ENCODE measurements around the gene SH3TC1. TPM values are rescaled to one million over a fixed set of nuclear protein-coding genes. Genes with fewer than 3 reads are reported as not detected.
A peak's percentile ranks its signal among the peaks of the same experiment; 100 is the strongest.

Gene SH3TC1
- total RNA-seq, 5 donors from 2014 or later (not counting 1 experiment from before 2014, with no cell fraction given), result 24.6 to 103 (median 40.3) TPM

DNA sequence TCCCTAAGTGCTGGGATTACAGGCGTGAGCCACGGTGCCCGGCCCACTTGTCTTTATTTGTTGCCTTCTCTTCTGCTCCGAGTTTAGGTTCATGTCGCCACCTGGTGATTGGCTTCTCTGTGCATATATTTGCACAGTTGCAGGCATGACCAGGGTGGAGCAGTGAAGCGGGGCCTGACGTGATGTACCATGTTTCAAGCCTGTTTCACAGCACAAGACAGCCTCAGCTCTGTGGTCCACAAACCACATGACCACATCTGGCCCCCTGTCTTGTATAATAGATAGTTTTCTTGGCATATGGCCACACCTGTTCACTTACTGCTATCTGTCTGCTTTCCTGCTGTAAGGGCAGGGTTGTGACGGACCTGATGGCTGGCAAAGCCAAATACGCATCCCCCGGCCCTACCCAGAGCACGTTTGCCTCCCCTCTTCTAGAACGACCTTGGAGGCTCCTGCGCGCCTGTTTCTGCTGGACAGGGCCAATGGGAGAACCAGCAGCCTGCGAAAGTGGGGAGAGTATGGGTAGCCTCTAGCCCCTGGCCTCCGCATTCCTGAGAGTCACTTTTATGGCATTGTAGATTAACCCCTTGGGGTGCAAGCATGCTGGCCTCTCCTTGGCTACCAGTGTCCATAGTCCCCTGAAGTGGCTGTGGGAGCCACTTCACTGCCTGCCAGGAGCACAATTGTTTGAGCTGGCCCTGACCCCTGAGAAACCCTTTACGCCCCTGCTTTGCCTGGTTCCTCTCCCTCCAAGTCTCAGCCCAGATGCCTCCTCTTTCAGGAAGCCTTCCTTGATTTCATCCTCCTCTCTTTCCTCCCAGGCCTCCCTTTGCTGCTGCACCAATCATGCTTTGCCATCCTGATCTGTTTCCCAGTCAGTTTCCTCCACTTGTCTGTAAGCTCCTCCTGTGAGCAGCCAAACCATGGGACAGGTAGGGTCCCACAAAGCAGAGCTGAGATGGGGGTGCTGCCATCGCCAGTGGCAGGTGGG, 6.0 kb upstream of the SH3TC1 start:
- ChIA-PET CTCF (interaction anchor here in 1 of 2 donors (1.0 kb wide), 1 partner anchor 16 kb away, joined by 3 read pairs; no protein-coding TSS in a partner anchor), POLR2A (no interaction called here)
- peak in 27 of 35 experiments; percentile 4 to 53 (median 29) for DNase-seq
- Histone ChIP-seq H3K27ac (ENCODE audit: low read length) (no peak overlapping the region), H3K36me3 (ENCODE audit: control insufficient read depth in 2 of 2, extremely low read depth in 1 of 2, insufficient read depth in 1 of 2, low read length in 1 of 2) (no peaks in the 10 kb centered on the region), H3K4me1 (ENCODE audit: control insufficient read depth in 1 of 2, extremely low read depth in 1 of 2, insufficient read depth in 2 of 2, low read length in 2 of 2) (peaks cover 0 to 6% of the 10 kb centered on the region in 2 experiments), H3K27me3 (replicated peaks in 1 of 2; ENCODE audit: control insufficient read depth in 2 of 2, extremely low read depth in 1 of 2, insufficient read depth in 2 of 2, low read length in 1 of 2) (peaks cover 0 to 20% of the 10 kb centered on the region in 2 experiments), H3K9me3 (no peaks in the 10 kb centered on the region), H3K4me3 (ENCODE audit: control insufficient read depth in 1 of 2, extremely low read depth in 1 of 2, low read length in 1 of 2) (no peak overlapping the region)
- Mint-ChIP-seq H3K27me3 (no peaks in the 10 kb centered on the region), H3K9me3 (no peaks in the 10 kb centered on the region), H3K27ac (no peak overlapping the region), H3K4me1 (peaks cover 5 to 12% (median 6%) of the 10 kb centered on the region in 3 donors), H3K4me3 (no peak overlapping the region), H3K36me3 (no peaks in the 10 kb centered on the region)
- peak; percentile 48 to 95 (median 60) for ATAC-seq (replicated peaks in 1 of 4)
- WGBS (ENCODE audit: insufficient coverage), result 60% methylated on average over 13 of the region's 18 CpGs

GRCh38 chr4:8194306-8195242, 4.5 kb upstream of the SH3TC1 start:
- peaks cover 18 to 24% (median 20%) of the 10 kb centered on the region in 3 donors for H3K4me1 Mint-ChIP-seq
- Histone ChIP-seq H3K4me1 (ENCODE audit: control insufficient read depth in 1 of 2, extremely low read depth in 1 of 2, insufficient read depth in 2 of 2, low read length in 2 of 2) (peaks cover 2 to 21% of the 10 kb centered on the region in 2 experiments), H3K4me3 (ENCODE audit: control insufficient read depth in 1 of 2, extremely low read depth in 1 of 2, low read length in 1 of 2) (no peak overlapping the region), H3K36me3 (ENCODE audit: control insufficient read depth in 2 of 2, extremely low read depth in 1 of 2, insufficient read depth in 1 of 2, low read length in 1 of 2) (no peaks in the 10 kb centered on the region), H3K9me3 (no peaks in the 10 kb centered on the region), H3K27ac (ENCODE audit: low read length) (no peak overlapping the region), H3K27me3 (replicated peaks in 1 of 2; ENCODE audit: control insufficient read depth in 2 of 2, extremely low read depth in 1 of 2, insufficient read depth in 2 of 2, low read length in 1 of 2) (peaks cover 0 to 13% of the 10 kb centered on the region in 2 experiments)
- no peak overlapping the region for H3K27ac Mint-ChIP-seq
- no peak for DNase-seq
- CTCF ChIA-PET, result interaction anchor here in 1 of 2 donors (1.0 kb wide), 1 partner anchor 18 kb away, joined by 3 read pairs; no protein-coding TSS in a partner anchor
- no peaks in the 10 kb centered on the region for H3K27me3 Mint-ChIP-seq
- 84% methylated on average over 11 of the region's 19 CpGs for WGBS (ENCODE audit: insufficient coverage)
- no peaks in the 10 kb centered on the region for H3K36me3 Mint-ChIP-seq
- no peak for ATAC-seq (replicated peaks in 1 of 4)
- no peak overlapping the region for H3K4me3 Mint-ChIP-seq
- no peaks in the 10 kb centered on the region for H3K9me3 Mint-ChIP-seq
- POLR2A ChIA-PET, result no interaction called here

GRCh38 chr4:8195431-8195830, 3.7 kb upstream of the SH3TC1 start:
- H3K27me3 Mint-ChIP-seq, result no peaks in the 10 kb centered on the region
- ChIA-PET CTCF (no interaction called here), POLR2A (no interaction called here)

GRCh38 chr4:8195841-8196458, 3.1 kb upstream of the SH3TC1 start:
- H3K9me3 ChIP-seq, result no peaks in the 10 kb centered on the region
- H3K27me3 Mint-ChIP-seq, result no peaks in the 10 kb centered on the region
- no peak overlapping the region for H3K27ac ChIP-seq (ENCODE audit: low read length)
- H3K4me1 Mint-ChIP-seq, result peaks cover 26 to 35% (median 33%) of the 10 kb centered on the region in 3 donors
- no peak for ATAC-seq (replicated peaks in 1 of 4)
- peak overlapping the region in 1 of 3 donors; percentile 40 for H3K4me3 Mint-ChIP-seq
- DNase-seq, result no peak
- H3K36me3 Mint-ChIP-seq, result no peaks in the 10 kb centered on the region
- no peak overlapping the region for H3K27ac Mint-ChIP-seq
- peaks cover 10 to 35% of the 10 kb centered on the region in 2 experiments for H3K4me1 ChIP-seq (ENCODE audit: control insufficient read depth in 1 of 2, extremely low read depth in 1 of 2, insufficient read depth in 2 of 2, low read length in 2 of 2)
- no peak overlapping the region for H3K4me3 ChIP-seq (ENCODE audit: control insufficient read depth in 1 of 2, extremely low read depth in 1 of 2, low read length in 1 of 2)
- WGBS (ENCODE audit: insufficient coverage), result 87% methylated on average over 19 of the region's 20 CpGs
- H3K9me3 Mint-ChIP-seq, result no peaks in the 10 kb centered on the region
- ChIA-PET POLR2A (no interaction called here), CTCF (no interaction called here)
- H3K36me3 ChIP-seq (ENCODE audit: control insufficient read depth in 2 of 2, extremely low read depth in 1 of 2, insufficient read depth in 1 of 2, low read length in 1 of 2), result no peaks in the 10 kb centered on the region
- peaks cover 0 to 13% of the 10 kb centered on the region in 2 experiments for H3K27me3 ChIP-seq (replicated peaks in 1 of 2; ENCODE audit: control insufficient read depth in 2 of 2, extremely low read depth in 1 of 2, insufficient read depth in 2 of 2, low read length in 1 of 2)

More at GRCh38 chr4:8195431-8195830, 3.7 kb upstream of the SH3TC1 start:
- Mint-ChIP-seq H3K4me3 (no peak overlapping the region), H3K36me3 (no peaks in the 10 kb centered on the region), H3K9me3 (no peaks in the 10 kb centered on the region), H3K27ac (no peak overlapping the region), H3K4me1 (peaks cover 21 to 30% (median 29%) of the 10 kb centered on the region in 3 donors)
- Histone ChIP-seq H3K36me3 (ENCODE audit: control insufficient read depth in 2 of 2, extremely low read depth in 1 of 2, insufficient read depth in 1 of 2, low read length in 1 of 2) (no peaks in the 10 kb centered on the region), H3K4me3 (ENCODE audit: control insufficient read depth in 1 of 2, extremely low read depth in 1 of 2, low read length in 1 of 2) (no peak overlapping the region), H3K27me3 (replicated peaks in 1 of 2; ENCODE audit: control insufficient read depth in 2 of 2, extremely low read depth in 1 of 2, insufficient read depth in 2 of 2, low read length in 1 of 2) (peaks cover 0 to 13% of the 10 kb centered on the region in 2 experiments), H3K9me3 (no peaks in the 10 kb centered on the region), H3K27ac (ENCODE audit: low read length) (no peak overlapping the region), H3K4me1 (ENCODE audit: control insufficient read depth in 1 of 2, extremely low read depth in 1 of 2, insufficient read depth in 2 of 2, low read length in 2 of 2) (peaks cover 6 to 30% of the 10 kb centered on the region in 2 experiments)
- no peak for ATAC-seq (replicated peaks in 1 of 4)
- DNase-seq, result no peak
- WGBS (ENCODE audit: insufficient coverage), result 88% methylated on average over 7 of the region's 7 CpGs

- peaks cover 20 to 51% of the 10 kb centered on the region in 2 experiments for H3K4me1 ChIP-seq (ENCODE audit: control insufficient read depth in 1 of 2, extremely low read depth in 1 of 2, insufficient read depth in 2 of 2, low read length in 2 of 2)
- peak overlapping the region in 2 of 3 donors; percentile 27 to 95 for H3K4me3 Mint-ChIP-seq
- no peak overlapping the region for H3K27ac ChIP-seq (ENCODE audit: low read length)
- no peak overlapping the region for H3K4me3 ChIP-seq (ENCODE audit: control insufficient read depth in 1 of 2, extremely low read depth in 1 of 2, low read length in 1 of 2)
- ChIA-PET POLR2A (interaction anchor here in 1 of 2 donors (1.6 kb wide), 1 partner anchor 24 kb away, joined by 3 read pairs; no protein-coding TSS in a partner anchor), CTCF (interaction anchor here in 1 of 2 donors (1.0 to 1.4 kb wide), 2 partner anchors 20 to 45 kb away, joined by 3 to 4 read pairs; no protein-coding TSS in a partner anchor)
- WGBS (ENCODE audit: insufficient coverage), result 96% methylated on average over 12 of the region's 13 CpGs
- no peak for ATAC-seq (replicated peaks in 1 of 4)
- H3K4me1 Mint-ChIP-seq, result peaks cover 42 to 49% (median 45%) of the 10 kb centered on the region in 3 donors
- H3K27me3 ChIP-seq (replicated peaks in 1 of 2; ENCODE audit: control insufficient read depth in 2 of 2, extremely low read depth in 1 of 2, insufficient read depth in 2 of 2, low read length in 1 of 2), result peaks cover 0 to 8% of the 10 kb centered on the region in 2 experiments
- DNase-seq, result no peak
- no peaks in the 10 kb centered on the region for H3K27me3 Mint-ChIP-seq
- no peaks in the 10 kb centered on the region for H3K36me3 ChIP-seq (ENCODE audit: control insufficient read depth in 2 of 2, extremely low read depth in 1 of 2, insufficient read depth in 1 of 2, low read length in 1 of 2)
- H3K27ac Mint-ChIP-seq, result no peak overlapping the region
- H3K9me3 ChIP-seq, result no peaks in the 10 kb centered on the region
- no peaks in the 10 kb centered on the region for H3K36me3 Mint-ChIP-seq
- no peaks in the 10 kb centered on the region for H3K9me3 Mint-ChIP-seq
These were observed 1.6 kb upstream of the SH3TC1 start for GRCh38 chr4:8197521-8197920.

All from T-cell (primary cell).